Chondrocyte (in vitro differentiated cells): ENCODE results near the gene ACCS. TPM values are rescaled to one million over a fixed set of nuclear protein-coding genes. Genes with fewer than 3 reads are reported as not detected.

Source experiments
- DNase-seq: peaks from one replicate; pipeline ENCODE4 v3.0.0; 2021; ENCODE audit warnings: mixed read lengths, low spot score
- H3K27ac Mint-ChIP-seq: one replicate; pipeline ENCODE4 v1.8.0; 2021; ENCODE audit warnings: mild to moderate bottlenecking, moderate library complexity, mixed read lengths; ENCODE audit not compliant: unreplicated experiment
- H3K27me3 Mint-ChIP-seq: 2 replicates; pipeline ENCODE4 v1.8.0; 2021; ENCODE audit warnings: low read depth, mixed read lengths
- H3K36me3 Mint-ChIP-seq: 2 replicates; pipeline ENCODE4 v1.8.0; 2021; ENCODE audit warnings: low read depth, mixed read lengths
- H3K4me1 Mint-ChIP-seq: 2 replicates; pipeline ENCODE4 v1.8.0; 2021; ENCODE audit warnings: low read depth, mild to moderate bottlenecking, mixed read lengths
- H3K4me3 Mint-ChIP-seq: one replicate; pipeline ENCODE4 v1.8.0; 2021; ENCODE audit warnings: mild to moderate bottlenecking, moderate library complexity, mixed read lengths; ENCODE audit not compliant: unreplicated experiment
- H3K9me3 Mint-ChIP-seq: 2 replicates; pipeline ENCODE4 v1.8.0; 2021; ENCODE audit warnings: low read depth, mixed read lengths
- CTCF ChIP-seq: fragments of 200-600 bp; sonication (generic); IDR thresholded peaks from 2 replicates; pipeline ENCODE4 v1.5.0; 2021; ENCODE audit warnings: antibody characterized with exemption, mild to moderate bottlenecking, moderate library complexity
- total RNA-seq: library from RNA; stranded (reverse); gene quantifications from 3 replicates; pipeline ENCODE4 v1.2.1, GENCODE V29; 2021

The ACCS gene
- total RNA-seq, 1 donor from 2014 or later = 11.1 TPM

- Mint-ChIP-seq H3K27me3 (peaks cover 7% of the 10 kb centered on the region), H3K9me3 (no peaks in the 10 kb centered on the region), H3K36me3 (no peaks in the 10 kb centered on the region), H3K4me3 (no peak overlapping the region), H3K27ac (no peak overlapping the region), H3K4me1 (no peaks in the 10 kb centered on the region)
- no peak for TF ChIP-seq CTCF
- DNase-seq = no peak
These were observed 14.9 kb upstream of the ACCS start for GRCh38 chr11:44051171-44051570.

- Mint-ChIP-seq H3K36me3 (no peaks in the 10 kb centered on the region), H3K27ac (no peak overlapping the region), H3K4me3 (no peak overlapping the region), H3K27me3 (peaks cover 10% of the 10 kb centered on the region), H3K4me1 (no peaks in the 10 kb centered on the region), H3K9me3 (no peaks in the 10 kb centered on the region)
- DNase-seq = no peak
- no peak for TF ChIP-seq CTCF
These were observed 8.7 kb upstream of the ACCS start for GRCh38 chr11:44057340-44057739.

GRCh38 chr11:44058275-44058674 is 7.8 kb upstream of the ACCS start:
- Mint-ChIP-seq H3K4me1 (no peaks in the 10 kb centered on the region), H3K4me3 (no peak overlapping the region), H3K9me3 (no peaks in the 10 kb centered on the region), H3K36me3 (no peaks in the 10 kb centered on the region), H3K27ac (no peak overlapping the region), H3K27me3 (peaks cover 14% of the 10 kb centered on the region)
- TF ChIP-seq CTCF = no peak
- no peak for DNase-seq

- peaks cover 2% of the 10 kb centered on the region for H3K36me3 Mint-ChIP-seq
- peak overlapping the region; percentile 2 for H3K27ac Mint-ChIP-seq
- no peak for DNase-seq
- no peak for TF ChIP-seq CTCF
- H3K9me3 Mint-ChIP-seq = no peaks in the 10 kb centered on the region
- H3K4me1 Mint-ChIP-seq = peaks cover 19% of the 10 kb centered on the region
- peaks cover 13% of the 10 kb centered on the region for H3K27me3 Mint-ChIP-seq
- H3K4me3 Mint-ChIP-seq = peak overlapping the region; percentile 77
These were observed 859 bp upstream of the ACCS start for GRCh38 chr11:44065161-44065661.

- Mint-ChIP-seq H3K36me3 (peaks cover 4% of the 10 kb centered on the region), H3K9me3 (no peaks in the 10 kb centered on the region), H3K27me3 (peaks cover 13% of the 10 kb centered on the region), H3K27ac (peak overlapping the region; percentile 94), H3K4me3 (peak overlapping the region; percentile 77), H3K4me1 (peaks cover 19% of the 10 kb centered on the region)
- no peak for TF ChIP-seq CTCF
- DNase-seq = no peak
These were observed 667 bp downstream of the ACCS start for GRCh38 chr11:44066732-44067141.
